Mammary epithelial cell (primary cell): ENCODE data around the gene PROCR.

Experiments used
- EZH2 ChIP-seq: IDR thresholded peaks from 2 replicates; pipeline ENCODE4 v1.6.1; 2012; ENCODE audit warnings: low read length, inconsistent platforms, borderline replicate concordance
- TF ChIP-seq, protein P1 (sequence below), 2 donors: IDR thresholded peaks in 1 of 2; conservative IDR thresholded peaks in 1 of 2; 2 replicates each; pipeline ENCODE4 v1.5.1; 2011 to 2012; ENCODE audit warnings: inconsistent platforms in 2 of 2, low read length in 2 of 2, mild to moderate bottlenecking in 2 of 2, control low read depth in 1 of 2, low read depth in 1 of 2; ENCODE audit not compliant: insufficient read depth in 1 of 2; ENCODE audit errors: extremely low read depth in 1 of 2

DNA sequence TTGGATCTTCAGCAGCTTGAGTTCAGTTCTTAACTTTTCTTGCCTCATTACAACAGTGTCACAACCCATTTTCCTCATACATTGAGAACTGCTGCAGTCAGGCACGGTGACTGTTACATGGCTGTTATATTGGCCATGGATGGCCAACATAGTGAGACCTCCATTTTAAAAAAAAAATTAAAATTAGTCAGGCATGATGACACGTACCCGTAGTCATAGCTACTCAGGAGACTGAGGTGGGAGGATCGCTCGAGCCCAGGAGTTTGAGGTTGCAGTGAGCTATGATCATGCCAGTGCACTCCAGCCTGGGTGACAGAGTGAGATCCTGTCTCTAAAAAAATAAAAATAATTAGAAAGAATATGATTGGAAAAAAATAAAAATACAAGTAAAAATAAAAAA is 44.7 kb downstream of the PROCR start:
- TF ChIP-seq, protein P1, sequence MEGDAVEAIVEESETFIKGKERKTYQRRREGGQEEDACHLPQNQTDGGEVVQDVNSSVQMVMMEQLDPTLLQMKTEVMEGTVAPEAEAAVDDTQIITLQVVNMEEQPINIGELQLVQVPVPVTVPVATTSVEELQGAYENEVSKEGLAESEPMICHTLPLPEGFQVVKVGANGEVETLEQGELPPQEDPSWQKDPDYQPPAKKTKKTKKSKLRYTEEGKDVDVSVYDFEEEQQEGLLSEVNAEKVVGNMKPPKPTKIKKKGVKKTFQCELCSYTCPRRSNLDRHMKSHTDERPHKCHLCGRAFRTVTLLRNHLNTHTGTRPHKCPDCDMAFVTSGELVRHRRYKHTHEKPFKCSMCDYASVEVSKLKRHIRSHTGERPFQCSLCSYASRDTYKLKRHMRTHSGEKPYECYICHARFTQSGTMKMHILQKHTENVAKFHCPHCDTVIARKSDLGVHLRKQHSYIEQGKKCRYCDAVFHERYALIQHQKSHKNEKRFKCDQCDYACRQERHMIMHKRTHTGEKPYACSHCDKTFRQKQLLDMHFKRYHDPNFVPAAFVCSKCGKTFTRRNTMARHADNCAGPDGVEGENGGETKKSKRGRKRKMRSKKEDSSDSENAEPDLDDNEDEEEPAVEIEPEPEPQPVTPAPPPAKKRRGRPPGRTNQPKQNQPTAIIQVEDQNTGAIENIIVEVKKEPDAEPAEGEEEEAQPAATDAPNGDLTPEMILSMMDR (conservative IDR thresholded peaks at IDR 0.05 in 1 of 2, IDR thresholded peaks at IDR 0.05 in 1 of 2; ENCODE audit: extremely low read depth in 1 of 2, insufficient read depth in 1 of 2, low read depth in 1 of 2, low read length in 2 of 2) = no peak
- no peak for TF ChIP-seq EZH2
